Measurements from ENCODE around the gene POT1.

The POT1 gene

GRCh38 chr7:124800386-124800785 is 129.2 kb downstream of the POT1 start:
- DNase-seq, result peak; percentile 58

GRCh38 chr7:124799448-124799847 is 130.2 kb downstream of the POT1 start:
- DNase-seq, result no peak

- DNase-seq, result no peak
Observed at GRCh38 chr7:124796771-124797170, 132.9 kb downstream of the POT1 start.

- DNase-seq, result no peak
Observed at GRCh38 chr7:124792696-124793095, 136.9 kb downstream of the POT1 start.

- peak; percentile 74 for DNase-seq
Observed at GRCh38 chr7:124792002-124792401, 137.6 kb downstream of the POT1 start.

- DNase-seq, result no peak
Observed at GRCh38 chr7:124791426-124791825, 138.2 kb downstream of the POT1 start.

GRCh38 chr7:124790645-124791044 is 139.0 kb downstream of the POT1 start:
- no peak for DNase-seq

- no peak for DNase-seq
Observed at GRCh38 chr7:124785994-124786393, 143.6 kb downstream of the POT1 start.

- peak; percentile 73 for DNase-seq
Observed at GRCh38 chr7:124784879-124785818, 144.5 kb downstream of the POT1 start.

GRCh38 chr7:124783271-124783670 is 146.4 kb downstream of the POT1 start:
- DNase-seq, result no peak

GRCh38 chr7:124781907-124782734 is 147.5 kb downstream of the POT1 start:
- peak; percentile 54 for DNase-seq

- no peak for DNase-seq
Observed at GRCh38 chr7:124781418-124781817, 148.2 kb downstream of the POT1 start.

GRCh38 chr7:124780608-124781007 is 149.0 kb downstream of the POT1 start:
- DNase-seq, result no peak

- no peak for DNase-seq
Observed at GRCh38 chr7:124780056-124780455, 149.6 kb downstream of the POT1 start.

- no peak for DNase-seq
Observed at GRCh38 chr7:124779620-124780019, 150.0 kb downstream of the POT1 start.

- no peak for DNase-seq
Observed at GRCh38 chr7:124779194-124779593, 150.4 kb downstream of the POT1 start.

- no peak for DNase-seq
Observed at GRCh38 chr7:124777268-124777667, 152.4 kb downstream of the POT1 start.

- DNase-seq, result no peak
Observed at GRCh38 chr7:124776153-124776552, 153.5 kb downstream of the POT1 start.

- no peak for DNase-seq
Observed at GRCh38 chr7:124775422-124775821, 154.2 kb downstream of the POT1 start.

- DNase-seq, result no peak
Observed at GRCh38 chr7:124773938-124774337, 155.7 kb downstream of the POT1 start.

GRCh38 chr7:124773339-124773738 is 156.3 kb downstream of the POT1 start:
- no peak for DNase-seq

Data from islet precursor cell (in vitro differentiated cells).